Fibroblast of mammary gland (primary cell): ENCODE measurements around the gene CDV3.

Experiments
- DNase-seq: peaks from one replicate; pipeline ENCODE4 v3.0.0-alpha.2; 2010; ENCODE audit warnings: low read depth
- H3K4me3 ChIP-seq: 2 replicates; pipeline ENCODE4 v1.5.1; 2011; ENCODE audit warnings: low read depth, mild to moderate bottlenecking, low read length, moderate library complexity; ENCODE audit not compliant: control insufficient read depth
- CTCF ChIP-seq: conservative IDR thresholded peaks from 2 replicates; pipeline ENCODE4 v1.5.1; 2011; ENCODE audit warnings: low read depth, low read length, inconsistent platforms; ENCODE audit not compliant: control insufficient read depth, insufficient read depth

Gene CDV3

GRCh38 chr3:133589503-133589902 lies 16.0 kb downstream of the CDV3 start:
- TF ChIP-seq CTCF: no peak
- H3K4me3 ChIP-seq: no peak overlapping the region
- no peak for DNase-seq

GRCh38 chr3:133591271-133591742 lies 17.8 kb downstream of the CDV3 start:
- TF ChIP-seq CTCF: no peak
- H3K4me3 ChIP-seq: no peak overlapping the region
- peak; percentile 43 for DNase-seq

GRCh38 chr3:133592843-133593242 lies 19.4 kb downstream of the CDV3 start:
- no peak for DNase-seq
- H3K4me3 ChIP-seq: no peak overlapping the region
- TF ChIP-seq CTCF: no peak

- no peak for TF ChIP-seq CTCF
- DNase-seq: no peak
- H3K4me3 ChIP-seq: no peak overlapping the region
Observed at GRCh38 chr3:133593243-133593642, 19.8 kb downstream of the CDV3 start.

GRCh38 chr3:133595341-133595740 lies 21.9 kb downstream of the CDV3 start:
- no peak for TF ChIP-seq CTCF
- peak; percentile 56 for DNase-seq
- H3K4me3 ChIP-seq: no peak overlapping the region

GRCh38 chr3:133598405-133598804 lies 24.9 kb downstream of the CDV3 start:
- no peak for TF ChIP-seq CTCF
- no peak overlapping the region for H3K4me3 ChIP-seq
- no peak for DNase-seq

GRCh38 chr3:133599280-133599679 lies 25.8 kb downstream of the CDV3 start:
- H3K4me3 ChIP-seq: no peak overlapping the region
- DNase-seq: no peak
- TF ChIP-seq CTCF: no peak
